GM19328 (cell line): Measurements from ENCODE around the gene C19orf73.

Source experiments
- ATAC-seq: cut with Tn5 transposase; IDR thresholded peaks from one replicate; pipeline ENCODE4 v1.9.1; 2021; ENCODE audit warnings: mild to moderate bottlenecking, moderate library complexity; ENCODE audit not compliant: unreplicated experiment

The C19orf73 gene

GRCh38 chr19:49118565-49119410 lies at the start of gene C19orf73:
Gene C19orf73, minus strand, starts transcription at chr19:49119143. Its CDS starts 121 bp downstream, at chr19:49119022.
- peak; percentile 53 for ATAC-seq

DNA sequence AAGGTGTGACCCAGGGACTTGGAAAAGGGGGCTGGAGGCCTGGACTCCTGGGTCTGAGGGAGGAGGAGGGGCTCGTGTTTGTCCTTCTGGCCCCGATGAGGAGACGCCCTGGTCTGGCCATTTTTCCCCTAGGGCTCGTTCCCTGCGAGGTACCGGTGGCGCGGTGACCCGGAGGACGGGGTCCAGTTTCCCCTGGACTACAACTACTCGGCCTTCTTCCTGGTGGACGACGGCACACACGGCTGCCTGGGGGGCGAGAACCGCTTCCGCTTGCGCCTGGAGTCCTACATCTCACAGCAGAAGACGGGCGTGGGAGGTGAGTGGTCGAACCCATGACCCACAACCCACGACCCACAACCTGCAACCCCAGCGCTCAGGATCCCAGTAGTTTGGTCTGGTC lies 49.5 kb upstream of the C19orf73 start:
- no peak for ATAC-seq

DNA sequence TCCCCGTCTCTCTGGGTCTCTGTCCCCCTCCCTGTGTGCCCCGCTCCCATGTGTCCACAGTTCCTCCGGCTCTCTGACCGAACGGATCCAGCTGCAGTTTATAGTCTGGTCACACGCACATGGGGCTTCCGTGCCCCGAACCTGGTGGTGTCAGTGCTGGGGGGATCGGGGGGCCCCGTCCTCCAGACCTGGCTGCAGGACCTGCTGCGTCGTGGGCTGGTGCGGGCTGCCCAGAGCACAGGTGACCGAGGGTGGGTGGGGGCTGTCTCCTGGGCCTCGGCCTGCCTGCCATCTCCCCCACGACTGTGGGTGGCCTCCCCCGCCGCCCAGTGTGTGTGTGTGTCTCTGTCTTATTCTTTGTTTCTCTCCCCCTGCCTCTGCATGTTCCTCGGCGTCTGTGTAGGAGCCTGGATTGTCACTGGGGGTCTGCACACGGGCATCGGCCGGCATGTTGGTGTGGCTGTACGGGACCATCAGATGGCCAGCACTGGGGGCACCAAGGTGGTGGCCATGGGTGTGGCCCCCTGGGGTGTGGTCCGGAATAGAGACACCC lies 49.0 kb upstream of the C19orf73 start:
- no peak for ATAC-seq

DNA sequence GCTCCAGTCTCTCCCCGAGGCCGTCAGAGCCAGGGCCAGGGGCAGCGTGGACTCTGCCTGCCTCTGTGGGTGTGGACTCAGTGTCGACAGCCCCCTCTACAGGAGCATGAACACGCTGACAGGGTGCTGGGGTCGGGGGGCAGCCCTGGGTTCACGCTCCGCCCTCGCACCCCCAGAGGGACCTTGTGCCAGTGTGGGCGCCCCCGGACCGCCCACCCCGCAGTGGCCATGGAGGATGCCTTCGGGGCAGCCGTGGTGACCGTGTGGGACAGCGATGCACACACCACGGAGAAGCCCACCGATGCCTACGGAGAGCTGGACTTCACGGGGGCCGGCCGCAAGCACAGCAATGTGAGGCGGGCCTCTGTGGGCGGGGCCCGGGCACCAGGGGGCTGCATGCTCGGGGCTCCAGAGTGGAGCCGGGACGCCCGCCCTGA lies 46.9 kb upstream of the C19orf73 start:
- no peak for ATAC-seq

- ATAC-seq, result no peak
Measured at GRCh38 chr19:49165111-49165750, 46.3 kb upstream of the C19orf73 start.

- ATAC-seq, result no peak
Measured at GRCh38 chr19:49161987-49162386, 43.0 kb upstream of the C19orf73 start.

DNA sequence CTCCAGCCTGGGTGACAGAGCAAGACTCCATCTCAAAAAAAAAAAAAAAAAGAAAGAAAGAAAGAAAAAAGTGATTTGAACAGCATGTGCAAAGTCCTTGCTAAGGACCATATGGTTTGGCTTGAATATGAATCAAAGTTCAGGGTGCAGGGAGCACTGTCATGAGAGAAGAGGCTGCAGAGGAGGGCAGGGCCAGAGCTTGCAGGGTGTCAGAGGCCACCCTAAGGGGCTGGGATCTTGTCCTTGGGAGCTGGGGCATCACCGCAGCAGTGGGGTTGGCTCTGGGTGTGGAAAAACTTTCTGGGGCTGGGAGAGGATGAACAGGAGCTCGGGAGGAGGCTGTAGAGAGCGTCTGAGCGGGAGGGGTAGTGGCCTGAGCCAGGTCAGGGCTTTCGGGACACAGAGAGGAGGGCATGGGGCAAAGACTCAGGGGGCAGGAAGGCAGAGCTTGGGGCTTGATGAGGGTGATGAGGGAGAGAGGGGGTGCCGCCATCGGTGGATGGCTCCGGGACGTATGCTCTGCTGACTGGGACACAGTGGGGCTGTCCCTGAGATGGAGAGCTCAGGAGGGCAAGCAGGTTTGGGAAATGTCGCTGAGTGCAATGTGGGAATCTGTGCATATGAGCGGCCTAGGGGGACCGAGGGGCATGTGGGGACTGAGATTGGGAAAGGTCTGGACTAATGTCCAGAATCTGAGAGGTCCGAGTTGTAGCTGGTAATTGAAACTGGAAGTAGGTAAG lies 41.7 kb upstream of the C19orf73 start:
- ATAC-seq, result no peak

GRCh38 chr19:49157445-49158224 lies 38.7 kb upstream of the C19orf73 start, which contains the start of gene TRPM4:
Gene TRPM4, plus strand, starts transcription at chr19:49157792. Its CDS starts 75 bp downstream, at chr19:49157867.
- ATAC-seq, result no peak

DNA sequence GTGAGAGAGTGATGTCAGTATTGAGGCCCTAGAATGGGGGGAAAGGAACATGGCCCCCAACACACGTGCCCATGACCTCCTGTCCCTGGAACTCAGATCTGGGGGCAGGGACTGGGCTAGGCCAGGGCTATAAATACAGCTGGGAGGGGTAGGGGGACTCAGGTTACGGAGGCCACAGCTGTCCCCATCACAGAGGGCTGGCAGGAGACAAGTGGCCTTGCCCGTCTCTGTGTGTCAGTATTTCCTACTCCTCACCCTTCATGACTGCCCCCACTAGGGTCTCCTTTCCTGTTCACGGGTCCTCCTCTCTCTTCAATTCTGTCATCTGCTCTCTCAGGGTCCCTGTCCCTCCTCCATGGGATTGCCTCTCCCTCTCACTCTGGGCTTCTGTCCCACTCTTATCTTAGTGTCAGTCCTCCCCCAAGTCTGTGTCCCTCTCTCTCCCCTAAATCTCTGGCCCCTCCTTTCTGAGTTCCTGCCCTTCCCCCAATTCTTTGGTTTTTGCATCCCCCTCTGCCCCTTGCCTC lies 36.9 kb upstream of the C19orf73 start:
- ATAC-seq, result no peak

GRCh38 chr19:49155005-49155819 lies 36.3 kb upstream of the C19orf73 start, which contains the start of gene HRC:
Gene HRC, minus strand, starts transcription at chr19:49155396. Its CDS starts 159 bp downstream, at chr19:49155237.
- ATAC-seq, result no peak

GRCh38 chr19:49154279-49154678 lies 35.3 kb upstream of the C19orf73 start:
- ATAC-seq, result no peak

DNA sequence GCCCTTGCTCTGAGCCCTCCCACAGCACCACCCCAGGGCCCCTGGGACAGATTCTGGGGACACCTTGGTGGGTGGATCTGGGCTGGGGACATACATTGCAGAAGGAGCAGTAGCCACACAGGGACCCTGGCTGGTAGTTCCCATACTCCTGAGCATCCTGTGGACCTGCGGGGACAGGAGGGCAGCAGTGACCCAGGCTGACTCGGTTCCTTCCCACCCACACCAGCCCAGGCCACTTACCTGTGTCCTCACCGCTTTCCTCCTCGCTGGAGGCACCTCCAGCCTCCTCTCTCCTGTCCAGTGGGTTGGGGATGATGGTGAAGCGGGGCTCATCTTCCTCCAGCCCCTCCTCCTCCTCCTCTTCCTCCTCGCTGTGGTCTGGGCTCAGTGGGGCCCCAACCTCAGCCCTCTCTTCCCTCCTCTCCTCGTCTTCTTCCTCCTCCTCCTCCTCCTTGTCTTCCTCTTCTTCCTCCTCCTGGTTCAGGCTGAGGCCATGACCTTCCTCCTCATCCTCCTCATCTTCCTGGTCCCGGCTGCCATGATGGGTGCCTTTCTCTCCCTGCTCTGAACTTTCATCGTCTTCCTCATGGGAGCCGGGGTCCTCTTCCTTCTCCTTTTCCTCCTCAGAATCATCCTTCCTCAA lies 34.3 kb upstream of the C19orf73 start:
- no peak for ATAC-seq

DNA sequence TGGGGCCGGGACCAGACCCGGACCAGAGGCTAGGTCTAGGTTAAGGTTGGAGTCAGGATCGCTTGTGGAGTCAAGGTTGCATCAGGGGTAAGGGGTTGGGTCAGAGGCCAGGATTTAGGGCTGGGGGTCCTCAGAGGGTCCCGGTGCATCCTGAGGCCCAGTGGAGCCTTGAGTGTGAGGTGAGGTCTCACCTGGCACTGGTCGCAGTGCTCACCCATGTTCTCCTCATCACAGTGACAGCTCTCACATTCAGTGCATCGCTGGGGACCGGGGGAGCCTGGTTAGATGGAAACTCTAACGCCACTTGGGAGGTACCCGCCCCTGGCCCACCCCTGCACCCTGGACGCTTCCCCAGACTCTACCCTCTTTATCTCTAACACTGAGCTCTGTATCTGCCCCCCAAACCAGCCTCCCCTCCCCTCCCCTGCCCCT lies 33.2 kb upstream of the C19orf73 start:
- no peak for ATAC-seq

- no peak for ATAC-seq
Measured at GRCh38 chr19:49151267-49152118, 32.5 kb upstream of the C19orf73 start.

DNA sequence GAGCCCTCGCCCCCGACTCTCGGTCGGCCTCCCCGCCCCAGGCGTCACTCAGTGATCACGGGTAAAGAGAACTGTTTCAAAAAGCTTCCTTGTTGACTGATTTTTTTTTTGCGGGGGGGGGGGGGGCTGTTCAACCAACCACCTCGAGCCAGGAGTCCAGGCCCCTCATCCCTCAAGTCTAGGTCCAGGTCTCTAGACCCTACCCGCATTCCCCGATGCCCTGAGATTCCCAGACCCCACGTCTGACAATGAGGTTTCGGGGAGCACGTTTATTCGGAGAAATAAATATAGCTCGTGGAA lies 32.0 kb upstream of the C19orf73 start:
- ATAC-seq, result no peak

- ATAC-seq, result no peak
Measured at GRCh38 chr19:49150106-49150943, 31.4 kb upstream of the C19orf73 start.

- no peak for ATAC-seq
Measured at GRCh38 chr19:49149652-49150105, 30.7 kb upstream of the C19orf73 start.
